Measurements from ENCODE around the gene ZMIZ1.

ZMIZ1 gene

DNA sequence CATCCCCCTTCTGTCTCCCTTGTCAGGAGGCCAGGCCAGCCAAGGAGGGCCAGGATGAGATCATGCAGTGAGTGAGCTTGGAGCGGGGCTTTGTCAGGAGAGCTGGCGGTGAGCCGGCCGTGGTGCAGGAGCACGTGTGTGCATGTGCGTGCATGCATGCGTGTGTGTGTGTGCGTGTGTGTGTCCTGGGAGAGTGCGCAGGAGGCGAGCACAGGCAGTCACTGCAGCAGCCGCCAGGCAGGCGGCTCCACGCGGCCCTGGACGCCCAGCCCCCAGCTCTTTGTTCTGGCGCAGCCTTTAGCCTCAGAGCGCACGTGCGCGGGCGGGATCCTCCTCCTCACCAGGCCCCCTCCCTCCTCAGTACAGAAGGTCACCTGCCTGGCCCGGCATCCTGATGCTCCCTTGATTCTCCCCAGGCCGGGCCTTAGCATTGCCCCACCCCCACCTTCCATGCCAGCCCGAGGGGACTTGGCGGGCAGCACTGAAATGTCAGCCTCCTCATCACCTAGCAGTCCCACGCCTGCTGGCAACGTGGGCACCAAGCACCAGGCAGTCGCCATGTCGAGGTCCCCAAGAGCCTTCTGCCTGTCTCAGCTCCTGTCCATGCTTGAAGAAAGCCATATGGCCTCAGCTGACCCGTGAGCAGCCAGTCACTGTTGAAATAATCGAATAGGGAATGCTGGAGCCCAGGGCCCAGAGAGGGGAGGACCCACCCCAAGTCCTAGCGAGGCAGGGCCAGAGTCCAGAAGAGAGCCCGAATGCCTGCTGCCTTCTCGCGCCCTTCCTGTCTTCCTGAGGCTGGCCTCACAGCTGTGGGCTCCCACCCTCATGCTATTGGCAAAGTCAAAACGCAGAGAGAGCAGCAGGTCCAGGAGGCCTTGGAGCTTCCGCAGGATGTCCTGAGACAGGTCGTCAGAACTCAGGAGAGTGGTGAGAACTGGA is 152.6 kb downstream of the ZMIZ1 start:
- DNase-seq (ENCODE audit: insufficient read length, low spot score), result no peak
- FAIRE-seq, result no peak

DNA sequence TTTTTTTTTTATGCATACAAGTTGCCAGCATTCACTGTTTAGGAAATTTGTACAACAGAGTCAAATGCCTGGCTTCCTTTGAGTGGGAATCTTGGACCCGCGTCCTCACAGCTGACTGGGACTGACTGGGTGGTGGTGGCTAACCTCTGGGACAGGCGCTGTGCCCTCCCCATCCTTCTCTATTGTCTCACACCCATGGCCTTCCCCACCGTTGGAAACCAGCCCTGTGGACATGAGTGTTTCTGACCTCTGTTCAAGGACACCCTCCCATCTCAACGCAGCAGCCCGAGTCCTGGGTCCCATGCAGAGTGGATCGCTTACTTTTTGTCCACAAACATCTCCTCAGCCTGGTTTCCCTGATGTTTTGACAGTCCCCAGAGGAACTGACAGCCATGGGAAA is 153.4 kb downstream of the ZMIZ1 start:
- no peak for DNase-seq (ENCODE audit: insufficient read length, low spot score)

GRCh38 chr10:79223091-79224048 is 154.6 kb downstream of the ZMIZ1 start:
- DNase-seq (ENCODE audit: insufficient read length, low spot score) (no peak), FAIRE-seq (no peak)

More for the DNA sequence above, 153.4 kb downstream of the ZMIZ1 start:
- no peak for FAIRE-seq

DNA sequence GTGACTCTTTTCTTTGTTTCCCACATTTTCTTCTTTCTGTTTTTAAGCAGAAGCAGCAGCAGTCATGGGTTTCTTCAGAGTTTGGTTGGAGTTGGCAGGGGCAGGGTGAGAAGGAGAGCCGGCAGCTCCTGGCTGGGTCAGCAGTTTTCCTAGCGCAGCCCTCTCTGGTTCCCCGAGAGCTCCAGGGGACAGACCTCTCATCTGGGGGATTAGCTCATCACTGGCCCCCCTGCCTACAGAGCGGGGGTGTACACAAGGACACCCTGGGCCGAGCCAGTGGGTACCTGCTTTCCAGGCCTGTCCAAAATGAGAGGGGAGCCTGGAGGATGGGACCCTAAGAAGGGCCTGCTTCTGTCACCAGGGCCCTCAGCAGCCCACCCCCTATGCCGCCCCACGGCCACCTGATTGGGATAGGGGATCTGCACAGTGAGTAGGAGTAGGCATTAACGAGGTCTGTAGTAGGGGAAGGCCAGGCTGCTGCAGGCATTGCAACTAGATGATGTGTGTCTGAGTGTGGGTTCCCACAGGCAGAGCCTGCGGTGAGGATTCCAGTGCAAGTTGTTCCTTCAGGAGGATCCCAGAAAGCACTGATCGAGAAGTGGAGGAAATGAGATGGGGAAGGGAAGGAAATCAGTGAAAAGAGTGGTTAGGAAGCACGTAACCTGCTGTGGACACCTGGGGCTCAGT is 155.6 kb downstream of the ZMIZ1 start:
- no peak for FAIRE-seq

DNA sequence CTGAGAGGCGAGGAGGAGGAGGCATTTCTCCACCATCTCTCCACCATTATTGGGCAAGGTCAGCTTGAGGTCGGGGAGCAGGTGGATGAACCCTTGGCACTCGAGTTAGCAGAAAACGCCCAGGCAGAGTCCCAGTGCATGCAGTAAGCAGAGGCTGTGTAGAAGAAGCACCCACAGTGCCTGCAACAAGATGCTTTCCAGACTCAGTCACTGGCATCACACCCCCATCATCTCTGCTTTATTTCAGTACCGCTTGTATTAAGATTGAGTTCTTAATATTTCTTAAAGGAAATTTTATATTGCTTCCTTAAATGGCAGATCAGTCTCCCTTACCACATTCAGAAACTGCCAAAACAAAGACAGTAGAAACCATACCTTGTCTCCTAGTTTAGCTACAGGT is 156.2 kb downstream of the ZMIZ1 start:
- FAIRE-seq (no peak), DNase-seq (ENCODE audit: insufficient read length, low spot score) (no peak)

More for the DNA sequence above, 155.6 kb downstream of the ZMIZ1 start:
- no peak for DNase-seq (ENCODE audit: insufficient read length, low spot score)

DNA sequence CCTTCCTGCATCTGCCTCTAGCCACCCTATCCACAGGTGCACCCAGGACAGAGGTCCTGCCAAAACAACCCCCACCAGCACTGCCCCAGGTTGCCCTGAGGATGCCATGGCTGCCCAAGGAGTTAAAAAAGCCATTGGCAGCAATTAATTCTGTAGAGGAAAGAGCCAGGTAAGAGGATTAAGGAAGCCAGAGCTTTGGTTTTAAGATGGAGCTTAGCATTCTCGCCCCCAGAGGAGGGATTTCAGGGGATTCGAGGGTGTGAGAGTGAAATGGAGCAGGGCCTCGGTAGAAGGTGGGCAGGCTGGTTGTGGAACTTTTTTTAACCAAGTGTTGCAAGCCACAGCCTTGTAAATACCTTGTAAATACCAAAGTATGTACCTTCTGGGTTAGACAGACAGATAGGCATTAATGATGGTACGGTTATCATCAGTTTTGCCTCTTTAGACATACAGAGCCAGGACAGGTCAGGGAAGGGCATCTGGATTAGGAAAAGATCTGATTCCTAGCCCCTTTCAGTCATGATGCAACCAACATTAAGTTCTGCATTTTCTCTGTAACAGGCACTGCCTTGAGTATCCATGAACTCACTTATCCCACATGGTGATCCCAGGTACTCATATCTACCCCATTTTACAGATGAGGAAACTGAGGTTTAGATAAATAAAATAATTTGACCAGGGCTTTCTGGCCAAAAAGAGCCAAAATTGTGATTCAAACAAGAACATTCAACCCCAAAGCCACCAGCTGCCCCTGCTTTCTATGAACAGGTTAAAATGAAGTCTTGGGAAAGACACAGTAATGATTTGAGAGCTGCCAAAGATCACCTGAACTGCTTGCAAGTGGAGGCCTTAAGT is 157.9 kb downstream of the ZMIZ1 start:
- DNase-seq (ENCODE audit: insufficient read length, low spot score), result no peak
- no peak for FAIRE-seq

DNA sequence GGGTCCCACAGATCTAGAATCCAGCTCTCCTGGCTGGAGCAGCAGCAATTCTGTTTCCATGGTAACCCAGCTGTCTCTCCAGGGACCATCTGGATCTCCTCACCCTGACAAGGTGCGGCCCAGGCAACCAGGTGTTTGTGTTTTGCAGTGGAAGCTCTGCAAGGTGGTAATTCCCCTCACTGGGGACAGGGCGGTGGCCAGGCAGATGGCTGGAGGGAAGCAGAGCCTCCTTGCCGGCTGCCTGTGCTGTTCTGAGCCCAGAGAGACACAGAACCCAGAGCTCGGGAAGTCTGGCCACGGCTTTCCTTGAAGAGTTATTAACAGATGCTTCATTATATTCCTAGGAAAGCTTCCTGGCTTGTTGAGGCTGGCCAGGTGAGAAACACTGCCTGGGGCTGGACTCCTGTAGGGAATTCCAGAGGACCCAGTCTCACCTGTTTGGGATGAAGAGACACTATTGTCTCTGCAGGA is 160.3 kb downstream of the ZMIZ1 start:
- no peak for FAIRE-seq
- DNase-seq (ENCODE audit: insufficient read length, low spot score), result no peak

DNA sequence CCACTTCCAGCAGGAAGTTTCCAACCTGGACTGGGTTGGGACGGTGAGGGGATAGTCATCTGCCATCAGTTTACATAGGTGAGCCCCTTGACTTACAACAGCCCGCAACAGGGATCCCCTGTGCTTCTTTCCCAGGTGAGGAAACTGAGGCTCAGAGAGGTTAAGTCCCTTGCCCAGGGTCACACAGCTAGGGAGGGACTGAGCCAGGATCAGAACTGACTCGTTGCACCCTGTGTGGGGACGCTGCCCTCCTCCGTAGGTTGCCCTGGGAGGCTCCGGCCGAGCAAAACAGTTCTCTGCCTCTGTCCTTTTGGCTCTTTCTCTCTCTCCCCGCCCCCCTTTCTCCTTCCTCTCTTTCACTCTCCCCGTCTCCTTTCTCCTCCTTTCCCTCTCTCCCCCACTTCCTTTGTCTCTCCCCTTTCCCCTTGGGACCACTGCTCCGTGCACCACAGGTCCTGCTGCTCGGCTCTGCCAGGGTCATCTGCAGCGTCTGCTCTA is 161.1 kb downstream of the ZMIZ1 start:
- no peak for DNase-seq (ENCODE audit: insufficient read length, low spot score)
- no peak for FAIRE-seq

DNA sequence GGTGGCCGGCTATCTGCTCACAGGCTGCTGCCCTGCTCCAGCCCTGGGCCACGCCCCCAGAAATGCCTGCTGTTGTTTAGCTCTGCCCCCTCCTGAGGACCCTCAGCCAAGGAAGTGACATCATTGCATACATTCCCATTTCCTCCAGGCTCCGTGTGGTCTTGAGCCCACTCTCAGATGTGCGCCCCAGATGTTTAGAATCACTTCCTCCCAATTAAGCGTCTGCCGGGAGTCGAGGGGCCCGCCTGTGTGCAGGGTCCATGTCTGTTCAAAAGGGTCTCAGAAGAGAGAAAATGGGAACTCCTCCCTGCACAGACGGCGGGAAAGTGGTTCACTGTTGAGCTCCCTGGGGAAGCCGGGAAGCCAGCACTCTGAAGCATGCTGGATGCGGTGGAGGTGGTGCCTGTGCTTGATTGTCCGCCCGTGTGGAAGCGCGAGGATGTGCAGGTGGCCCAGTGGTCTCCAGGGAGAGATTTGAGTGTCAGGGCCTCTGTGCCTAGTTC is 161.6 kb downstream of the ZMIZ1 start:
- FAIRE-seq, result no peak
- DNase-seq (ENCODE audit: insufficient read length, low spot score), result no peak

- DNase-seq (ENCODE audit: insufficient read length, low spot score), result no peak
- no peak for FAIRE-seq
Observed at GRCh38 chr10:79230850-79231249, 162.1 kb downstream of the ZMIZ1 start.

DNA sequence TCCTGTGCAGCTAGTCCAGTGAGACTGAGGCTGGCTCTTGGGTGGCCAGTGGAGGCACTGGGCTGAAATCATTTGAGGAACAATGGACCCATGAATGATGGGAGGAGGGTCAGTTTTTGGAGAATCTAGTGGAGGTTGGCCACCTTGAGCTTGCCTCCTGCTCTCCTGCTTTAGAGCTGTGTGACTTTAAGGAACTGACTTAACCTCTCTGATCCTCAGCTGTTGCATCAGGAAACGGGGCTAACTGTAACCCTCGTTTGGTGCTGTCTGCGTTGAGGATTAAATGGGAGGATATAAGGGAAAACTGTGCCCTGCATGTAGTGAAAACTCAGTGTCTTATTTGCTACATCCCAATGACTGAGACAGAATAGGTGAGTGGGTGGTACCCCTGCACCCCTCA is 163.1 kb downstream of the ZMIZ1 start:
- DNase-seq (ENCODE audit: insufficient read length, low spot score) (no peak), FAIRE-seq (no peak)

GRCh38 chr10:79232864-79233263 is 164.1 kb downstream of the ZMIZ1 start:
- DNase-seq (ENCODE audit: insufficient read length, low spot score) (no peak), FAIRE-seq (no peak)

DNA sequence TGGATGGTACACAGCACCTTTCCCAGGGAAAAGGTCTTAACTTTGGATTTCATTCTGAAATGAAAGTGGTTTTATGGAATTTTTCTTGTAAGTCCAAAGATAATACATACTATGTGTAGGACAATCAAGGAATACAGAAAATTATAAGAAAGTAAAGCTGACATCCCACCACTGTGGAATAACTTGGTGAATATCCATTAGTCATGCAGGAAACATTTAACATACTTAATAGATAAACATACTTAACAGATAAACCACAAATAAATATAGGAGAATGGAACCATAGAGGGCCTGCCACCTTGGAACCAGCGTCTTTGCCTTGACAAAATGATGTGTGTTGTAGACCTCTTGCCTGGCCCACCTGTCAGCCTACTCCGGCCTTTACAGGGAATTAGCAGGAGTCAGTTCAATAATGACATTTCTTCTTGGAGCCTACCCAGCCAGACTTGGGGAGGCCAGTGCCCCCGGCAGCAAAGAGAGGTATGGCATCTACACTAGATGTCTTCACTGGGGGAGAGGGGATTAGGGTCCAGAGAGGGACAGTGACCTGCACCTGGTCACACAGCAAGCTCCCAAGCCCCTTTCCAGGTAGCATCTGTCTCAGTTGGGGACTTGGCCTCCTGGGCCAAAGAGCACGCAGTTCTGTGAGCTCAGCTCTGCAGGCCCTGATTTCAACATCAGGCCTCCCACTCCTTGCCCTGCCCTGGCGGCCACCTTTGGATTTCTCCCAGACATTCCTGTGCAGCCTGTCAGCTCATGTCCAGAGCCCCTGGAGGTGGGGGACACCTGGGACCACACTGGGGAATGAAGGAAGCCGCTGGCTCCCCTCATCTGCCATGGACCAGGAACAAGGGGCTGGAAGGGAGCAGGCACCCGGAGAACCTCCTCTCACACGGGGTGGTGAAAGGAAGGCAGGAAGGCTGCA is 165.9 kb downstream of the ZMIZ1 start:
- no peak for DNase-seq (ENCODE audit: insufficient read length, low spot score)
- FAIRE-seq, result no peak

- DNase-seq (ENCODE audit: insufficient read length, low spot score) (no peak), FAIRE-seq (no peak)
Observed at GRCh38 chr10:79235765-79236432, 167.1 kb downstream of the ZMIZ1 start.

DNA sequence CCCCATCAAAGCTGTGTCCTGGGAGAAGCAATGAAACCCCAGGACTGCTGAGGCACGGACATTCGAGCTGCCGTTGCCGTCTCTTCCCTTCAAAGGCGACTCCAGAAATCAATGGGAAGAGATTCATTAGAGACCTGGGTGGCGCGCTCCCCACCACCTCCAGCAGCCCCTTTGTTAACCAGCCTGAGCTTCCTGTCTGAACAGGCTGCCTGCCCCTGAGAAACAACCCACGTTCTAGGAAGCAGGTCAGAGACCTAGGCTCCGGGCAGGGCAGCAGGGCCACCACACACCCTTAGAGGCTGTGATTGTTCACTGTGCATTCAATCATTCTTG is 167.6 kb downstream of the ZMIZ1 start:
- FAIRE-seq (no peak), DNase-seq (ENCODE audit: insufficient read length, low spot score) (no peak)

DNA sequence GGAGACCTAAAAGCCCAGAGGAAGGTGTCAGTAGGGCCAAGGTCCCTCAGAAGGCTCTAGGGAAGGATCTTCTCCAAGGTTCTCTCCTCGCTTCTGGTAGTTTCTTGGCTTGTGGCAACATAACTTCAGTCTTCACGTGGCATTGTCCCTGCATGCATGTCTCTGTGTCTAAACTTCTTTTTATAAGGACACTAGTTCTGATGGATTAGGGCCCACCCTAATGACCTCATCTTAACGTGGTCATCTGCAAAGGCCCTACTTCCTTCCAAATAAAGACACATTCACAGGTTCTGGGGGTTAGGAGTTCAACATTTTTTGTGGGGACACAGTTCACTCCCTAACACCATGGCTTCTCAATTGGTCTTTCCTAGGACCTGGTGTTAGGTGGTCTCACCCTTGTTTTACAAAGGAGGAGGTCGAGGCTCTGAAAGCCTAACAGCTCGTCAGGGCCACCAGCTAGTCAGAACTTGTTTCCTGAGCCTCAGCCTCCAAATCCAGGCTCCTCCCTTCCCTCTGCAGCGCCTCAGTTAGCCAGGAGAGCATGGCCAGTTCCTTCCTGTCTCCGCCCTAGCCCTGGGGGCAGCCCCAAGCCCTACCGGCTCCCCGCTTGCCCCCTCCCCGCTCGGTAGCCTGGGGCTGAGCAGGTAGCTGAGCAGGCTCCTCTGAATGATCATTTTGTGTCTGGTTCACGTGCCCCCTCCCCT is 168.8 kb downstream of the ZMIZ1 start:
- FAIRE-seq (no peak), DNase-seq (ENCODE audit: insufficient read length, low spot score) (no peak)

DNA sequence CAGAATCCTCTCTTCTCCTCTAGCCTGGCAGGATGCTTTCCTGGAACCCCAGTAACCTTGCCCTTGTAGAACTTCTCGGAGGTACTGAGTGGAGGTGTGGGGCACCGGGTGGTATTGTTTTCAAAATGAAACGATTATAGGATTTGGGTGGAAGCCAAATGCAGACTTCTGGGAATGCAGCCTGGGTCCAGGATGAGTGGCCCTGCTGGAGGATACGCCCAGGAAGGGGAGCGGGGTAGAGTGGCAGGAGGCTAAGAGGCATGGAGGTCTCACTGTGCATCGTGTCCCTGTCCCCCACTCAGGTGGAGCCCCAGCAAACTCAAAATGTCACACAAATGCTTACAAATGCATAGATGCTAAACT is 169.4 kb downstream of the ZMIZ1 start:
- no peak for FAIRE-seq
- DNase-seq (ENCODE audit: insufficient read length, low spot score), result no peak

Measured in GM19239 (cell line).